HepG2 (cell line): ENCODE results near the gene APBB3. TPM values are rescaled to one million over a fixed set of nuclear protein-coding genes. Genes with fewer than 3 reads are reported as not detected.

ENCODE experiments used
- ATAC-seq: fragments of 200-7000 bp; cut with Tn5 transposase; 3 replicates; pipeline ENCODE4 v1.9.1; 2020; ENCODE audit warnings: mild to moderate bottlenecking, moderate library complexity
- BruUV-seq: library from RNA; stranded (reverse); fragments of 400-500 nt; replicated peaks from 2 replicates; lab custom pipeline; 2021; lab: Mats Ljungman, UMichigan
- CTCF ChIA-PET: fragments of 300-600 bp; formaldehyde crosslinking; extraction: SDS; loops from one replicate; lab custom pipeline; 2021; ENCODE audit warnings: low total read pairs, inconsistent platforms, low intra/inter-chr PET ratio; lab: Yijun Ruan, JAX
- POLR2A ChIA-PET: fragments of 350-600 bp; sonication (Branson Sonifier 250); formaldehyde crosslinking; loops from one replicate; lab custom pipeline; 2020; ENCODE audit warnings: antibody characterized with exemption, inconsistent platforms; lab: Yijun Ruan, JAX
- DNase-seq: peaks from one replicate; pipeline ENCODE4 v3.0.0-alpha.2; 2015; ENCODE audit warnings: low spot score
- FAIRE-seq: peaks from 3 replicates; lab custom pipeline; 2011; peaks lifted over from hg19 to GRCh38; lab: Jason Lieb, UNC
- H2AFZ ChIP-seq: one replicate; pipeline ENCODE4 v1.6.1; 2011; ENCODE audit warnings: low read length, inconsistent platforms
- H3K27ac ChIP-seq: fragments of 300-600 bp; 3 replicates; pipeline ENCODE4 v1.8.0; 2011; ENCODE audit warnings: mixed run types, mild to moderate bottlenecking, mixed read lengths, low read length, inconsistent platforms; ENCODE audit not compliant: insufficient read depth; ENCODE audit errors: extremely low read length
- H3K27me3 ChIP-seq, 2 experiments: fragments of 200-600 bp in 1 of 2; 2 replicates in 1 of 2; 3 replicates in 1 of 2; pipeline versions ENCODE4 v1.6.0 to v1.8.0; 2011; ENCODE audit warnings: low read length in 2 of 2, mild to moderate bottlenecking in 2 of 2, moderate library complexity in 2 of 2, inconsistent platforms in 1 of 2; ENCODE audit not compliant: insufficient read depth in 2 of 2, control insufficient read depth in 1 of 2
- H3K36me3 ChIP-seq, 2 experiments: fragments of 200-600 bp in 1 of 2; replicated peaks in 1 of 2; 2 replicates in 1 of 2; 3 replicates in 1 of 2; pipeline versions ENCODE4 v1.5.1 to v1.8.0; 2011; ENCODE audit warnings: low read length in 2 of 2, inconsistent platforms in 1 of 2; ENCODE audit not compliant: insufficient read depth in 2 of 2, control insufficient read depth in 1 of 2
- H3K4me1 ChIP-seq: 2 replicates; pipeline ENCODE4 v1.5.1; 2012; ENCODE audit warnings: low read length, inconsistent platforms; ENCODE audit not compliant: insufficient read depth
- H3K4me2 ChIP-seq: 2 replicates; pipeline ENCODE4 v1.6.0; 2011; ENCODE audit warnings: low read depth, low read length, inconsistent platforms
- H3K4me3 ChIP-seq, 3 experiments: fragments of 200-600 bp in 1 of 3; sonication (generic), shearing (Covaris generic) in 1 of 3; replicated peaks in 1 of 3; 2 replicates each; pipeline ENCODE4 v1.5.1; 2011 to 2016; ENCODE audit warnings: low read length in 3 of 3, inconsistent platforms in 2 of 3, low read depth in 2 of 3, mild to moderate bottlenecking in 2 of 3, control low read depth in 1 of 3, mixed read lengths in 1 of 3; ENCODE audit not compliant: insufficient read depth in 1 of 3
- H3K79me2 ChIP-seq: one replicate; pipeline ENCODE4 v1.6.1; 2011; ENCODE audit warnings: low read length, inconsistent platforms; ENCODE audit not compliant: insufficient read depth
- H3K9ac ChIP-seq: 2 replicates; pipeline ENCODE4 v1.6.0; 2011; ENCODE audit warnings: mild to moderate bottlenecking, low read depth, low read length, inconsistent platforms; ENCODE audit not compliant: insufficient read depth
- H3K9me3 ChIP-seq: 2 replicates; pipeline ENCODE4 v1.5.1; 2012; ENCODE audit warnings: mild to moderate bottlenecking, low read length
- H4K20me1 ChIP-seq: 2 replicates; pipeline ENCODE4 v1.6.0; 2011; ENCODE audit warnings: inconsistent platforms, mild to moderate bottlenecking, low read length, moderate library complexity; ENCODE audit not compliant: insufficient read depth
- CBFB ChIP-seq: sonication (generic); formaldehyde crosslinking; IDR thresholded peaks from 2 replicates; pipeline ENCODE4 v1.4.0; 2020; ENCODE audit warnings: missing genetic modification reagents
- CEBPB ChIP-seq: IDR thresholded peaks from 2 replicates; pipeline ENCODE4 v1.6.1; 2011; ENCODE audit warnings: low read depth, low read length, improper control_type of control experiment, borderline replicate concordance
- CREB3 ChIP-seq: sonication (generic); formaldehyde crosslinking; IDR thresholded peaks from 2 replicates; pipeline ENCODE4 v1.5.0; 2020; ENCODE audit warnings: missing genetic modification reagents
- HOMEZ ChIP-seq: IDR thresholded peaks from 2 replicates; pipeline ENCODE4 v1.6.1; 2016; ENCODE audit warnings: low read depth
- JUN ChIP-seq: sonication (generic); formaldehyde crosslinking; IDR thresholded peaks from 2 replicates; pipeline ENCODE4 v1.4.0; 2020; ENCODE audit warnings: mild to moderate bottlenecking, missing genetic modification reagents
- KLF6 ChIP-seq: IDR thresholded peaks from 2 replicates; pipeline ENCODE4 v1.8.0; 2016; ENCODE audit warnings: missing biosample characterization, missing genetic modification reagents
- MAFK ChIP-seq, 2 experiments: IDR thresholded peaks in 1 of 2; conservative IDR thresholded peaks in 1 of 2; 2 replicates each; pipeline ENCODE4 v1.6.1; 2011; ENCODE audit warnings: improper control_type of control experiment in 2 of 2, low read length in 2 of 2
- MLLT10 ChIP-seq: sonication (generic); formaldehyde crosslinking; IDR thresholded peaks from 2 replicates; pipeline ENCODE4 v1.4.0; 2020; ENCODE audit warnings: missing genetic modification reagents
- MTF2 ChIP-seq: sonication (generic); formaldehyde crosslinking; IDR thresholded peaks from 2 replicates; pipeline ENCODE4 v1.5.0; 2020; ENCODE audit warnings: missing genetic modification reagents, borderline replicate concordance
- RXRA ChIP-seq: sonication (generic); formaldehyde crosslinking; IDR thresholded peaks from 2 replicates; pipeline ENCODE4 v1.5.1; 2020; ENCODE audit warnings: missing genetic modification reagents
- SNAI1 ChIP-seq: sonication (generic); formaldehyde crosslinking; IDR thresholded peaks from 2 replicates; pipeline ENCODE4 v1.5.0; 2020; ENCODE audit warnings: mild to moderate bottlenecking, missing genetic modification reagents, borderline replicate concordance
- SUZ12 ChIP-seq: fragments of 150-350 bp; IDR thresholded peaks from 2 replicates; pipeline ENCODE4 v1.6.1; 2014; ENCODE audit warnings: low read depth, low read length
- YEATS2 ChIP-seq: sonication (generic); formaldehyde crosslinking; IDR thresholded peaks from 2 replicates; pipeline ENCODE4 v1.4.0; 2020; ENCODE audit warnings: missing genetic modification reagents, borderline replicate concordance
- ZKSCAN8 ChIP-seq: IDR thresholded peaks from 2 replicates; pipeline ENCODE4 v1.6.1; 2016; ENCODE audit warnings: borderline replicate concordance, missing genetic modification reagents, missing compliant biosample characterization
- ZNF235 ChIP-seq: sonication (generic); formaldehyde crosslinking; IDR thresholded peaks from 2 replicates; pipeline ENCODE4 v1.8.1; 2023; ENCODE audit warnings: mild to moderate bottlenecking, missing genetic modification reagents, borderline replicate concordance
- ZNF570 ChIP-seq: sonication (generic); formaldehyde crosslinking; IDR thresholded peaks from 2 replicates; pipeline ENCODE4 v1.4.0; 2020; ENCODE audit warnings: mild to moderate bottlenecking, missing genetic modification reagents, borderline replicate concordance
- ZNF678 ChIP-seq: sonication (generic); formaldehyde crosslinking; IDR thresholded peaks from 2 replicates; pipeline ENCODE4 v1.4.0; 2020; ENCODE audit warnings: mild to moderate bottlenecking, missing genetic modification reagents
- ZNF703 ChIP-seq: sonication (generic); formaldehyde crosslinking; IDR thresholded peaks from 2 replicates; pipeline ENCODE4 v1.5.1; 2020; ENCODE audit warnings: missing genetic modification reagents, mild to moderate bottlenecking, moderate library complexity, borderline replicate concordance
- ZNF704 ChIP-seq: sonication (generic); formaldehyde crosslinking; IDR thresholded peaks from 2 replicates; pipeline ENCODE4 v1.8.1; 2023; ENCODE audit warnings: mild to moderate bottlenecking, inconsistent platforms, moderate library complexity, missing genetic modification reagents, borderline replicate concordance
- ZSCAN25 ChIP-seq: sonication (generic); formaldehyde crosslinking; IDR thresholded peaks from 2 replicates; pipeline ENCODE4 v1.8.0; 2022; ENCODE audit warnings: mild to moderate bottlenecking, missing genetic modification reagents
- ZSCAN31 ChIP-seq: sonication (generic); formaldehyde crosslinking; IDR thresholded peaks from 2 replicates; pipeline ENCODE4 v1.5.0; 2020; ENCODE audit warnings: low read depth, mild to moderate bottlenecking, missing genetic modification reagents
- WGBS: methylation state at CpG from one replicate; pipeline ENCODE4 v1.1.6; 2017; ENCODE audit warnings: low lambda C conversion rate; 5-methylcytosine and 5-hydroxymethylcytosine counted together
- in situ Hi-C: cut with HindIII; loops from 2 replicates; pipeline ENCODE4 v1.10.0; 2017; ENCODE audit warnings: low pct_unique_long_range_greater_than_20kb; ENCODE audit not compliant: extremely low pct_ligation_motif_present
- intact Hi-C: fragments of 100-400 bp; cut with micrococcal nuclease; formaldehyde crosslinking; loops from one replicate; pipeline ENCODE4 v1.10.0; 2022; ENCODE audit not compliant: unreplicated experiment
- polyA plus RNA-seq, 8 experiments: library from polyadenylated mRNA; depleted of rRNA in 3 of 8; stranded (reverse) in 7 of 8; unstranded in 1 of 8; fragments of >200 nt; fragmentation: Illumina TruSeq in 4 of 8; extraction: Trizol in 4 of 8; gene quantifications; 2 replicates each; pipeline versions ENCODE4 v1.2.1 to v1.2.3, GENCODE V29; 2011 to 2016; ENCODE audit warnings: low read depth in 4 of 8, missing spikeins in 1 of 8, mixed read lengths in 1 of 8; ENCODE audit not compliant: insufficient read depth in 1 of 8
- total RNA-seq, 5 experiments: library from RNA; depleted of rRNA; stranded (reverse); fragments of >200 nt; fragmentation: Illumina TruSeq; extraction: Trizol; gene quantifications; 2 replicates each; pipeline ENCODE4 v1.2.3, GENCODE V29; 2016; ENCODE audit warnings: low read depth in 1 of 5

Gene APBB3
- total and polyA plus RNA-seq, 2 of the 13 experiments (the other 11 are each of a cell fraction or from before 2014, with no cell fraction given): 0.38 to 0.78 TPM

- TF ChIP-seq MLLT10 (no peak), JUN (CRISPR knock-in tag) (no peak), MAFK (conservative IDR thresholded peaks at IDR 0.05 in 1 of 2, IDR thresholded peaks at IDR 0.05 in 1 of 2; ENCODE audit: low read length in 2 of 2) (no peak), KLF6 (no peak), HOMEZ (CRISPR knock-in tag) (no peak), ZNF678 (CRISPR knock-in tag) (no peak), ZNF570 (CRISPR knock-in tag) (no peak), YEATS2 (no peak), ZNF703 (no peak), SUZ12 (no peak), ZSCAN25 (CRISPR knock-in tag) (no peak)
Measured at GRCh38 chr5:140544986-140545385, 19.4 kb downstream of the APBB3 start (continued).

DNA sequence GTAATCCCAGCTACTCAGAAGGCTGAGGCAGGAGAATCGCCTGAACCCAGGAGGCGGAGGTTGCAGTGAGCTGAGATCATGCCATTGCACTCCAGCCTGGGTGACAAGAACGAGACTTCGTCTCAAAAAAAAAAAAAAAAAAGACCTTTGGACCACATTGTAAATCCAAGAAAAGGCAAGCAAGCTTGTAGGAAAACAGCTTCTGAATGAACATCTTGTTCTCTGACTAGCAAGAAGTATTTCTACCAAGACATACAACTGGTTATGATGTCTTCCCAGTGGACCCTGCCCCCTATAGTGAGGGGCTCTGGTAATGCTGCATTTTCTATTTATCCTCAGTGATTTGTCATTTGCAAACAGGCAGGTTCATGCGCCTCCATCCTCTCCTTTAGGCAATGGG lies 21.4 kb downstream of the APBB3 start:
- Histone ChIP-seq H3K9ac (no peak overlapping the region), H3K27ac (no peak overlapping the region), H3K4me3 (no peak overlapping the region), H3K4me2 (no peak overlapping the region), H2AFZ (no peak overlapping the region), H3K4me1 (peaks cover 24% of the 10 kb centered on the region), H3K36me3 (peaks cover 5 to 46% of the 10 kb centered on the region in 2 experiments), H4K20me1 (no peaks in the 10 kb centered on the region), H3K79me2 (no peaks in the 10 kb centered on the region), H3K9me3 (no peaks in the 10 kb centered on the region), H3K27me3 (no peaks in the 10 kb centered on the region)
- FAIRE-seq (no peak), DNase-seq (no peak), ATAC-seq (no peak)
- no TSS peak for BruUV-seq
- POLR2A ChIA-PET: no interaction called here
- CTCF ChIA-PET: no interaction called here
- 95% methylated on average over 5 of the region's 5 CpGs for WGBS
- TF ChIP-seq CBFB (CRISPR knock-in tag) (no peak), SNAI1 (CRISPR knock-in tag) (no peak), RXRA (CRISPR knock-in tag) (no peak), ZSCAN31 (CRISPR knock-in tag) (no peak), CEBPB (no peak), CREB3 (CRISPR knock-in tag) (no peak), ZNF235 (CRISPR knock-in tag) (no peak), MTF2 (CRISPR knock-in tag) (no peak), ZKSCAN8 (CRISPR knock-in tag) (no peak), ZNF704 (no peak)
- in situ Hi-C loops: no loop called here
- intact Hi-C loops: no loop called here
